Nephron (organoid): ENCODE data around the gene GHDC.
"Not testable (repeated sequence)": the region's sequence is repeated elsewhere in the genome, so short reads cannot be mapped to it uniquely, and the experiment has no call there.

ENCODE experiments used
- H3K27ac Mint-ChIP-seq, 3 experiments: 2 replicates each; pipeline ENCODE4 v1.8.0; 2020; ENCODE audit warnings: mixed read lengths in 3 of 3, mild to moderate bottlenecking in 2 of 3, moderate library complexity in 1 of 3
- H3K27me3 Mint-ChIP-seq: 2 replicates; pipeline ENCODE4 v1.8.0; 2021; ENCODE audit warnings: low read depth, mild to moderate bottlenecking, moderate library complexity, mixed read lengths
- H3K36me3 Mint-ChIP-seq: 2 replicates; pipeline ENCODE4 v1.8.0; 2020; ENCODE audit warnings: low read depth, mixed read lengths
- H3K4me1 Mint-ChIP-seq: 2 replicates; pipeline ENCODE4 v1.8.0; 2020; ENCODE audit warnings: mixed read lengths
- H3K4me3 Mint-ChIP-seq, 3 experiments: 2 replicates each; pipeline ENCODE4 v1.8.0; 2020; ENCODE audit warnings: mild to moderate bottlenecking in 3 of 3, mixed read lengths in 3 of 3, moderate library complexity in 2 of 3
- H3K9me3 Mint-ChIP-seq: 2 replicates; pipeline ENCODE4 v1.8.0; 2020; ENCODE audit warnings: mixed read lengths
- CTCF ChIP-seq, 3 experiments: fragments of 200-600 bp; sonication (generic); IDR thresholded peaks; one replicate each; pipeline ENCODE4 v1.5.0; 2021; ENCODE audit warnings: antibody characterized with exemption in 3 of 3; ENCODE audit not compliant: unreplicated experiment in 3 of 3

The GHDC gene

GRCh38 chr17:42224651-42225050 lies 30.4 kb upstream of the GHDC start:
- TF ChIP-seq CTCF (IDR thresholded peaks at IDR 0.05; ENCODE audit: unreplicated experiment in 3 of 3): no peak
- H3K4me3 Mint-ChIP-seq: no peak overlapping the region
- H3K36me3 Mint-ChIP-seq: peaks cover 32% of the 10 kb centered on the region
- H3K27ac Mint-ChIP-seq: no peak overlapping the region
- no peaks in the 10 kb centered on the region for H3K27me3 Mint-ChIP-seq
- H3K4me1 Mint-ChIP-seq: peaks cover 10% of the 10 kb centered on the region
- H3K9me3 Mint-ChIP-seq: no peaks in the 10 kb centered on the region

- Mint-ChIP-seq H3K36me3 (peaks cover 38% of the 10 kb centered on the region), H3K27ac (peak overlapping the region in 1 of 3 experiments; percentile 2), H3K9me3 (no peaks in the 10 kb centered on the region), H3K4me3 (no peak overlapping the region), H3K27me3 (no peaks in the 10 kb centered on the region), H3K4me1 (peaks cover 4% of the 10 kb centered on the region)
- peak; percentile 13 to 41 (median 23) for TF ChIP-seq CTCF (IDR thresholded peaks at IDR 0.05; ENCODE audit: unreplicated experiment in 3 of 3)
Observed at GRCh38 chr17:42221886-42222745, 27.8 kb upstream of the GHDC start.

- not testable (repeated sequence) for H3K4me3 Mint-ChIP-seq, H3K4me1 Mint-ChIP-seq, H3K27ac Mint-ChIP-seq, H3K27me3 Mint-ChIP-seq, H3K9me3 Mint-ChIP-seq
- H3K36me3 Mint-ChIP-seq: peaks cover 48% of the 10 kb centered on the region
Observed at GRCh38 chr17:42219280-42219679, 25.0 kb upstream of the GHDC start.

- H3K9me3 Mint-ChIP-seq: no peaks in the 10 kb centered on the region
- TF ChIP-seq CTCF (IDR thresholded peaks at IDR 0.05; ENCODE audit: unreplicated experiment in 3 of 3): no peak
- H3K4me1 Mint-ChIP-seq: peaks cover 11% of the 10 kb centered on the region
- H3K36me3 Mint-ChIP-seq: peaks cover 63% of the 10 kb centered on the region
- no peaks in the 10 kb centered on the region for H3K27me3 Mint-ChIP-seq
- no peak overlapping the region for H3K27ac Mint-ChIP-seq
- H3K4me3 Mint-ChIP-seq: no peak overlapping the region
Observed at GRCh38 chr17:42214156-42214555, 19.9 kb upstream of the GHDC start.

- TF ChIP-seq CTCF (IDR thresholded peaks at IDR 0.05; ENCODE audit: unreplicated experiment in 3 of 3): no peak
- Mint-ChIP-seq H3K27me3 (no peaks in the 10 kb centered on the region), H3K4me3 (no peak overlapping the region), H3K9me3 (no peaks in the 10 kb centered on the region), H3K4me1 (peaks cover 11% of the 10 kb centered on the region), H3K36me3 (peaks cover 63% of the 10 kb centered on the region), H3K27ac (peak overlapping the region in 1 of 3 experiments; percentile 50)
Observed at GRCh38 chr17:42212382-42212781, 18.1 kb upstream of the GHDC start.

GRCh38 chr17:42211921-42212341 lies 17.6 kb upstream of the GHDC start:
- not testable (repeated sequence) for H3K4me3 Mint-ChIP-seq, H3K27me3 Mint-ChIP-seq, H3K9me3 Mint-ChIP-seq
- H3K36me3 Mint-ChIP-seq: peaks cover 63% of the 10 kb centered on the region
- H3K27ac Mint-ChIP-seq: peak overlapping the region in 1 of 3 experiments; percentile 50
- peaks cover 11% of the 10 kb centered on the region for H3K4me1 Mint-ChIP-seq

- TF ChIP-seq CTCF (IDR thresholded peaks at IDR 0.05; ENCODE audit: unreplicated experiment in 3 of 3): no peak
- Mint-ChIP-seq H3K4me1 (peaks cover 11% of the 10 kb centered on the region), H3K27ac (no peak overlapping the region), H3K4me3 (no peak overlapping the region), H3K9me3 (no peaks in the 10 kb centered on the region), H3K36me3 (peaks cover 65% of the 10 kb centered on the region), H3K27me3 (no peaks in the 10 kb centered on the region)
Observed at GRCh38 chr17:42210046-42210445, 15.8 kb upstream of the GHDC start.

GRCh38 chr17:42206153-42206612 lies 11.9 kb upstream of the GHDC start:
- H3K9me3 Mint-ChIP-seq, H3K27ac Mint-ChIP-seq, H3K27me3 Mint-ChIP-seq, H3K4me1 Mint-ChIP-seq, H3K4me3 Mint-ChIP-seq: not testable (repeated sequence)
- H3K36me3 Mint-ChIP-seq: peaks cover 69% of the 10 kb centered on the region
